HG03159 (cell line): Measurements from ENCODE around the gene MEAK7.

Experiments used
- ATAC-seq: cut with Tn5 transposase; IDR thresholded peaks from one replicate; pipeline ENCODE4 v1.9.1; 2021; ENCODE audit warnings: mild to moderate bottlenecking, moderate library complexity; ENCODE audit not compliant: unreplicated experiment

The MEAK7 gene

DNA sequence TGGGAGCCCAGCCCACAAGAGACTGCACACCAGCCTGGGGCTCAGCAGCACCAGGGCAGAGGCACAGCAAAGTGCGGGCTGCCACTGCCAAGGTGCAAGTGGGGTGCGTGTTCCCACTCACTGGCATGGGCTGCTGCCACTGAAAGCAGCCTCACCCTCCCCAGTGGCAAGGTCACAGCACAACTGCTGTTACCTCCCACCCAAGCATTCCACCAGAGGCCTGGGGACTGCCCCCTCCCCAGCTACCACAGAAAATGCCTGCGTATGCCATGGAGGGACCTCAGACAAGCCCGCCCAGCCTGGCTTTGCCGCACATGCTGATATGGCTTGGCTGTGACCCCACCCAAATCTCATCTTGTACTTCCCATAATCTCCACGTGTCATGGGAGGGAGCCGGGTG, 33.1 kb downstream of the MEAK7 start:
- no peak for ATAC-seq

DNA sequence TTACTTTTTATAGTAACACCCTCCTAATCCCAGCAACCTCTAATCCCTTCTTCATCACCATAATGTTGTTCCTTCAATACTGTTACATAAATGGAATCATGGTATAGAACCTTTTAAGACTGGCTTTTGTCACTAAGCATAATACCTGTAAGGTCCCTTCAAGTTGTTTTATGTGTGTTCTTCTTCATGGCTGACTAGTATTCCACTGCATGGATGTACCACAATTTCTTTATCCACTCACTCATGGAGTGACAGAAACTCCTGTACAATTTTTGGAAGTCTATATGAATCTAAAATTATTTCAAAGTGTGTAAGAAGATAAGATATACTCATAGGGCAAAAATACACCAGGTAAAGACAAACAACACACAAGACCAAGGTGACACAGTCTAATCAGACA, 36.8 kb downstream of the MEAK7 start:
- ATAC-seq, result no peak

DNA sequence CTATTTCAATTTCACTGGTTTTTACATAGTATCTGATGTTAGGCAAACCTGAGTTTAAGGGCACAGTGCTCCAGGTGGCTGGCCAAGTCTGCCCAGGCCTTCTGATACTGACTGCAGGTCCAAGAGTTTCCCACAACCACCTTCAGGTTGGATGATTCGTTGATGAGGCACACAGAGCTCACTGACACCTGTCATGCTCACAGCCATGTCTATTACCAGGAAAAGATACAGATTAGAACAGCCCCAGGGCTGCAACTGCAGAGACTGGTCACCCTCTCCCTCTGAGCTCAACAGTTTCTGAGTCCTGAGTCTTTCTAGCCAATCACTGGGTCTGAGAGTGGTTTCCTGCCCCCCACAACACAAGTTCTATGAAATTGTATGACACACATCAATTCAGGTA, 37.2 kb downstream of the MEAK7 start:
- ATAC-seq, result no peak

DNA sequence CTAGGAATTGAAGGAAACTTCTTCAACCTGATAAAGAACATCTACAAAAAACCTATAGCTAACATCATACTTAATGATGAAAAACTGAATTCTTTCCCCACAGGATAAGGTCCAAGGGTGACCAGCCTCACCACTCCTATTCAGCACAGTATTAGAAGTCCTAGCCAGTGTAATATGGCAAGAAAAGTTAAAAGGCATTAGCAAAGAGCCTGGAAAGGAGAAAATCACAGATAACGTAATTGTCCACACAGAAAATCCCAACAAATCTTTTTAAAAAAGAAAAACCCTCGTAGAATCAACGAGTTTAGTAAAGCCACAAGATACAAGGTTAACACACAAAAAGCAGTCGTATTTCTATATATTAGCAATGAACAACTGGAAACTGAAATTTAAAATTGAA, 37.8 kb downstream of the MEAK7 start:
- no peak for ATAC-seq

DNA sequence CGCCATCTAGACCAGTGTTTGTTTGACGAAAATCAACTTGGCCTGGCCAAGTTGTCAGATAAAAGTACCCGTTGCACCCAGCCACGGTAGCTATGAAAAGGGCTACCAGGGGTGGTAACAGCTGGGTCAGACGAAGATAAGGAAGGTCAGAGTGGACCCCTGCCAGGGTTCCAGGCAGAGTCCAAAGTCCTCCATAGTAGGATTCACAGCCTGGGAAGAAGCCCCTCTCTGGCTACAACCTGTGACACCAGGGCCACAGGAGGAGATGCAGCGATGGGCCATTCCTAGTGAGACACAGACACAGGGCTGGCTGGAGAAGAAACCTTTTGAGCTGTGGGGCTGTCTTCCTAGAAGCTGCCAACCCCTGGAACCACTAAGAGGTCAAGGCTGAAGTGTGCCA, 39.3 kb downstream of the MEAK7 start:
- ATAC-seq, result no peak

DNA sequence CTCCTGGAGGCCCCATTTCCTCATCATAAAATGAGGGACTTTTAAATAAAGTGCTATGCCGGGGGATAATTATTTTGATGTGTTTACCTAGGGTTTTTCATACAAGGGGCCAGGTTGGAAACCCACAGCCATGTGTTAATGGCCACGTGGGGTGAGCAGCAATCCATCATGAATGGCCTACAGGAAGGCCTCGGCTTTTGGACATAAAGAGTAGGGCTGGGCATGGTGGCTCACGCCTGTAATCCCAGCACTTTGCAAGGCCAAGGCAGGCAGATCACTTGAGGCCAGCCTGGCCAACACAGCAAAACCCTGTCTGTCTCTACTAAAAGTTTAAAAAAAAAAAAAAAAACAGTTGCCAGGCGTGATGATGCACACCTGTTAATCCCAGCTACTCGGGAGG, 40.3 kb downstream of the MEAK7 start:
- ATAC-seq, result no peak

DNA sequence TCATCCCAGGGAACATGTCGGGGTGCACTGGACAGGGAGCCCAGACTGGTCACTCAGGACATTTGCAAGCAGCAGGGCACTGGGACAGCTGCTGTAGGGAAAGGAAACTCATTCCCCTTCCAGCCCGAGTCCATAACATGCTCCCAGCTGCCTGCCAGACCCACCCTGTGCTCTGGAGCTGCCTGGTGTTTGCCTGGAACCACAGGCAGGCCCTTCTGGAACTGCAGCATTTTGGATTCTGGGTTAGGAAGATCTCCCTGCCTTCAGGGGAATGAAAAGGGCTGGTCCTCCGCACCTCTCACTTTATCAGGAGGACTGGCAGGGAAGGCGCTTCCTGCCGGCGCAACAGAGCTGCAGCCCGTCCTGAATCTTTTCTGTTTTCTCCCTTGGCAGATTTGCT, 41.2 kb downstream of the MEAK7 start:
- no peak for ATAC-seq

DNA sequence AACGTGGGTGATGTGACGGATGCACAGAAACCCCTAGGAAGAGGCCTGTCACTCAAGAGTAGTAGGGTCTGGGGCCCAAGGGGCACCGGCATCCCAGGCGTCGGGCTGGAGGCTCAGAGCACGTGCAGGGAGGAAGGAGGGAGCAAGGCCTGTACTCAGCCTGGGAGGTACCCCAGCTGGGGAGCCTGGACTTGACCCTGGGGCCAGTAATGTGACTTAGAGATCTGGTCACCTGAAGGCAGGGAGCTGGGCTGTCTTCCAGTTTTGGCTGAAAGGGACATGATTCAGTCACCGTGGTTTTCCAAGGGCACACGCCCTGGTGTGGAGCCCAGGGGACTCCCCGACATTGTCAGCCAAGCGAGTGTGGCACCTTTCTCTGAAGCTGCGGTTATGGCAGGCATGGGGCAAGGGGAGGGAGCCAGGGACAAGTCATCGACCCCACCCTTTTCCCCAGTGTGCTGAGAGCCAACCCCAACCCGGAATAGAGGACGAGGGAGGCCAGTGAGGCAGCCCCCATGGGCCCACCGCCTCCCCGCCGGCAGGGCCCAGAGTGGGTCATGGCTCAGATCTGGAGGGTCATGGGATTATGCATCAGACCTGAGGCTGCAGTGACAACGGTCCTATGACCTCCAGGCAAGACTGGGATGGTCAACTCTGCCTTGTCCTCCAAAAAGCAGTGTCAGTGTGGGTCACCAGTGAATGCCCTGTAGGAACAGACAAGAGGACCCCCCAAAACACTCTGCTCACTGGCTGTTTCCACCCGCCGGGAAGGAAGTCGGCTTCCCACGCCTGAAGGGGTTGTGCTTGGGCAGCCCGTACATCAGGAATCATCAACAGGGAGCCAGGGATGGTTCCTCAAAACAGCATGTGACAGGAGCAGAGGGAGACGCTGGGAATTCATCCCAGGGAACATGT, 41.9 kb downstream of the MEAK7 start:
- no peak for ATAC-seq

DNA sequence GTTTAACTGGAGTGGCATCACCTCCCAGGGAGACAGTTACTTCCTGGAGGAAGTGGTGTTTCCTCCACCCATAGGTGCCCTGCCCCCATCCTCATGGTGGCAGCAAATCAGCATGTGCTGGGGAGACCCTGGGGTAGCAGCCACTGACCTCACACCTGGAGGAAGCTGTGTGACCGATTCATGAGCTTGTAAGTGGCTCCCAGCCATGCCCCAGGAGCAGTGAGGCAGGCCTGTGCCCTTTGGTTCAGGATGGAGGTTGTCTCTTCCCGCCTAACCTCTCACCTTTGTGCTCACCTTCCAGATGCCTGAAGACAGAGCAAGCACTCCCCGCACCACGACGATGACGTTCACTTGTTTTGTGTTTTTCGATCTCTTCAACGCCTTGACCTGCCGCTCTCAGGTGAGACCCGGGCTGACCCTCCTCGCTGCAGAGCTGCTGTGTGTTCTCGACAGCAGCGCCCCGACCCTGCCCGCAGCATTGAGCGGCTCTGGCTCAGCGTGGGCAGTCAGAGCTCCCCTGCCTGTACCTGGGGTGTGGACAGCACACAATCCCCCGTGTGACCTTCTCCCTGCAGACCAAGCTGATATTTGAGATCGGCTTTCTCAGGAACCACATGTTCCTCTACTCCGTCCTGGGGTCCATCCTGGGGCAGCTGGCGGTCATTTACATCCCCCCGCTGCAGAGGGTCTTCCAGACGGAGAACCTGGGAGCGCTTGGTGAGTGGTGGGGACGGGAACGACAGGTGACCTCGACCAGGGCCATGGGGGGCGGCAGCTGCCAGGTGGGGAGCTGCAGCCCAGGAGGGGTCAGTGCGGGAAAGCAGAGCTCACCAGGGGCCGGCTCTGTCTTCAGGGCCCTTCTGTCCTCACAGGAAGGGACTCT, 42.8 kb downstream of the MEAK7 start:
- no peak for ATAC-seq

DNA sequence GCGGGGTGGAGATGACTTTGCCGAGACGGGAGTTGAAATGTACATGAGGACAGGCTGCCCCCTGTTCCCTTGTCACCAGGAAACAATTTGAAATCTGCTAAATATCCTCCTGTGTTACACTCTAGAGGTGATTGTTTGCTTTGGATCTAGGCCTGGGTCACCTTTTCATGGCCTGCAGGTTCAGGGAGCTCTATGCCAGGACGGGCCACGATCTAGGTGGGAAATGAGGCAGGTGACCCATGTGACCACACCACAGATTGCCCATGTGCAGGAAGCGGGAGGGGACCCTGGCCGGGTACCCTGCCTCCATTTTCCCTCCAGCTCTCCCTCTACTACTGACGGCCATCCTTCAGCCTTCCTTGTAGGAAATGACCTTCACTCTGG, 43.4 kb downstream of the MEAK7 start:
- no peak for ATAC-seq

DNA sequence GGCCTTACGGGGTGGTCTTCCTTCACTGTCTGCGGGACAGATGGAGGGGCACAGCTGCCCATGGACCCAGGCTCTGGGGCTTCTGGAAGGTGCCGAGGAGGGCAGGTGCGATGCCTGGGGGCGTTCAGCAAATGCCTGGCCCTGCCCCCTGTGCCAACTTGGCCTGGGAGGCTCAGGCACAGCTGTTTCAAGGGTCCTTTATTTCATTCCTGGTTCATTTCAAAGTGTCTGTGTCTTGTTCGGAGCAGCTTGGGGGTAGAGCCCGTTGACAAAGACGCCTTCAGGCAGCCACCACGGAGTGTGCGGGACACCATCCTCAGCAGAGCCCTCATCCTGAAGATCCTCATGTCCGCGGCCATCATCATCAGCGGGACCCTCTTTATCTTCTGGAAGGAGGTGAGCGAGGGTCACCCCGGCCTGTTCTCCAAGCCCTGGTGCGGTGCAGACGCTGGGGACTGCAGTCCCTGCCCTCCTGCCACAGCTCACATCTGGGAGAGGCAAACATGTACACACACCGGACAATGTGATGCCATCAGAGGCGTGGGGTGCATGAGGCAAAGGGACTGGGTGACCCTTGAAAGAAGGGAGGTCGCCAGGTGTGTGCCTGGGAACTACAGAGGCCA, 43.9 kb downstream of the MEAK7 start:
- ATAC-seq, result no peak

DNA sequence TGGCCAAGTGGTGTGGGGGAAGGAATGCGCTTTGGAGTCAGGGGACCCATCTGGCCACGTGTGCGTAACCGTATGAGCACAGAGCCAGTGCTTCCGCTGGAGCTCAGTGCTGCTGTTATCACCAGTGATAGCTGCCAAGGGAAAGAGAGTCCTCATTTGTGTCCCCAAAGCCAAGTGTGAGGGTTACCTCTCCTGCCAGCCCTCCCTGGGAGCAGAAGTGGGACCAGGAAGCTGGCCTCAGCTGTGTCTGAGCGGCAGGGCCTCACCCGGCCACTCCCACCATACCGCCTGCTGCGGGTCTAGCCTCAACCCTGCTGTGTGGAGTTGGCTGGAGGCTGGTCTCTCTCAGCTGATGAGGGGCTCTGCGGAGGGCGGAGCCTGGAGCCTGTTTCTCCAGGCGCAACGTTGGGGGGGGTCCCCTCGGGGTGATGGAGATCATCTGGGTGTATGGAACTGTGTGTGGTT, 44.5 kb downstream of the MEAK7 start:
- no peak for ATAC-seq

DNA sequence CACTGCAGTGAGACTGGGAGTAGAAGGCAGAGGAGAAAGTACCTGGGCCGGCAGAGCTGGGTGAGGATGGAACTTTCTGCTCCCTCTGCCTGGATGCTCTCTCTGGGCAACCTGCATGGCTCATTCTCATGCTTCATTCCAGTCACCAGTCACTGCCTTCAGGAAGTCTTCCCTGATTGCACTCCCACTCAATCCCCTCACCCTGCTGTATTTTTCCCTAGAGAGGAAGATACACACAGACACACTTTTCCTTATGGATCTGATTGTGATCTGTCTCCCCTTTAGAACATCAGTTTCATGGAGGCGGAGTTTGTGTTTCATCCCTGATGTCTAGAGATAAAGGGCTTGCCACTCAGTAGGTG, 44.9 kb downstream of the MEAK7 start:
- no peak for ATAC-seq

DNA sequence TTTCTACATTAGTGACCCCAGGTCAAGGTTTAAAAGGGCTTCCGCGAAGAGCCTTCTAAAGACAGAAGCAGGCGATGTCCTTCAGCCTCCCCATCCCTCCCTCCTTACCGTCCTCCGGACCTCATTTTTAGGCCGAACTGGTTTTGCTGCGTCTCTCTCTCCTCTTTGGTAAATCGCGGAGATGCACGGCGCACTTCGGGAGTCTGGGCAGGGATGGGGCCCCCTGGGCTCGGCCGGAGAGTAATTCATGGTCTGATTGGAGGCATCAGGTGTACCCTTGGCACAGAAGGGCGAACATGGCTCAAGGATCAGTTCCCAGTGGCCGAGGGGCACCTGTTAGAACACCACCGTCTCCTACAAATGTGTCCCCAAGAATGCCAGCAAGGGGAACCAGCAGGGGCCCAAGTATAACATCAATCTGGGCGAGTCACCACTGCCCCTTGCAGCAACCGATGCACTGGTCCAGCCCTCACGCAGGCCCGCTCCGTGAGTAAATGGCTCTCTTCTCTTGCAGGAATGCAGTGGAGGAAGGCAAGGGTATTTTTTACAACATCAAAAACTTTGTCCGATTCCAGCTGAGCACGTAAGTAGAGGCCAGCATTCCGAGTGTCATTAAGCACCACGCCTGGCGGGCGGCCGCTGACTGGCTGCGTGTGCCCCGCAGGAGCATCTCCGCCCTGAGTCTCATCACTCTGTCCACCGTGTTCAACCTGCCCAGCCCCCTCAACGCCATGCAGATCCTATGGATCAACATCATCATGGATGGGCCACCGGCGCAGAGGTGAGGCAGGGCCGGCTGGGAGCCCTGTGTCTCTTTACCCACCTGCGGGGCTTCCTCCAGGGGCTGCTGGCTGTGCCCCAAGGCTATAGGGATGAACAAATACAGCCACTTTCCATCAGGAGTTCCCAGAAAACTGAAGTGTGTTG, 45.6 kb downstream of the MEAK7 start:
- no peak for ATAC-seq

DNA sequence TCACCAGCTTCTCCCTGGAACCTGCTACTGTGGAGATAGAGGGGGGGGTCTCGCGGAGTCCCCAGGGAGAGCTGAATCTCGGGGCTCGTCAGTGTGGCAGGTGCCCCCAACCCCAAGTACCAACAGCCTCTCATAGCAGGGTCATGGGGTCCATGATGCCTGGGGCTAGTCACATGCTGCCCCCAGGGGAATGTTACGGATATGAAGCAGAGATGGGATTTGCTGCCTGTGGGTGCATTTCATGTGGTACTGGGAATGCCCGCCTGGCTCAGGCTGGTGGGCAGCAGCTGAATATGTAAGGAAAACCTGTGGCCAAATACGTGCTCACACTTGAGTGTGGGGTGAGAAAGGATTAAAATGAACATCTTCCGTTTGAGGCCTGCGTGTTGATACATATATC, 49.4 kb downstream of the MEAK7 start:
- no peak for ATAC-seq
